ENCODE results near the gene AFAP1L2.

GRCh38 chr10:114315566-114316420, 88.5 kb downstream of the AFAP1L2 start:
- TF ChIP-seq EZH2 (IDR thresholded peaks at IDR 0.05) (no peak), CTCF (IDR thresholded peaks at IDR 0.05) (no peak), EZH2phosphoT487 (IDR thresholded peaks at IDR 0.05) (no peak)

Data from neural progenitor cell (in vitro differentiated cells).